ENCODE measurements around the gene SLC12A7.

Gene SLC12A7

GRCh38 chr5:1152771-1153282 is 41.0 kb upstream of the SLC12A7 start:
- Histone ChIP-seq H3K27ac (ENCODE audit: low read length) (no peak overlapping the region), H3K9me3 (ENCODE audit: control insufficient read depth, low read depth, low read length) (no peaks in the 10 kb centered on the region), H3K36me3 (ENCODE audit: control insufficient read depth, low read depth, low read length) (no peaks in the 10 kb centered on the region), H3K4me3 (ENCODE audit: low read length) (no peak overlapping the region), H3K4me1 (ENCODE audit: control insufficient read depth, low read depth, low read length) (no peaks in the 10 kb centered on the region), H3K9ac (ENCODE audit: low read length) (no peak overlapping the region), H3K27me3 (ENCODE audit: control insufficient read depth, insufficient read depth, low read length) (peaks cover 43% of the 10 kb centered on the region)

GRCh38 chr5:1152156-1152555 is 40.3 kb upstream of the SLC12A7 start:
- H3K4me3 ChIP-seq (ENCODE audit: low read length): no peak overlapping the region
- no peaks in the 10 kb centered on the region for H3K4me1 ChIP-seq (ENCODE audit: control insufficient read depth, low read depth, low read length)
- H3K27me3 ChIP-seq (ENCODE audit: control insufficient read depth, insufficient read depth, low read length): peaks cover 37% of the 10 kb centered on the region
- no peak overlapping the region for H3K9ac ChIP-seq (ENCODE audit: low read length)
- H3K27ac ChIP-seq (ENCODE audit: low read length): no peak overlapping the region
- H3K9me3 ChIP-seq (ENCODE audit: control insufficient read depth, low read depth, low read length): no peaks in the 10 kb centered on the region
- no peaks in the 10 kb centered on the region for H3K36me3 ChIP-seq (ENCODE audit: control insufficient read depth, low read depth, low read length)

DNA sequence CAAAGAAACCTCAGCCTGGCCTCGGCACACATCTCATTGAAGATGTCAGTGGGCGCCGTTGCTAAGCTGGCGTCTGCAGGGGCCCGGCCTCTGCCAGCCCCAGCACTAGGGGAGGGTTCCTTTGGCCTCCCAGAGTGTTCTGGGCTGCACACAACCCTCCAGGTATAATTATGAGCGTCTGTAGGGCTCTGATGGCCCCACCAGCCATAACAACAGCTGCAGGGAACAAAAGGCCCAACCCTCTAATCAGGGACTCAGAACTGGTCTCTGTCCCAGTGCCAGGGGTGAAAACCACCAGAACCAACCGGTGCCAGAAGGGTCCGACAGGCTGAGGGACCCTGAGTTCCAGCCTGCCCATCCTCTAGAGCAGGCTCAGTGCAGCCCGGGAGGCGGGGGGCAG is 39.5 kb upstream of the SLC12A7 start:
- no peak overlapping the region for H3K9ac ChIP-seq (ENCODE audit: low read length)
- H3K27me3 ChIP-seq (ENCODE audit: control insufficient read depth, insufficient read depth, low read length): peaks cover 28% of the 10 kb centered on the region
- no peaks in the 10 kb centered on the region for H3K36me3 ChIP-seq (ENCODE audit: control insufficient read depth, low read depth, low read length)
- no peak overlapping the region for H3K27ac ChIP-seq (ENCODE audit: low read length)
- H3K4me1 ChIP-seq (ENCODE audit: control insufficient read depth, low read depth, low read length): no peaks in the 10 kb centered on the region
- no peaks in the 10 kb centered on the region for H3K9me3 ChIP-seq (ENCODE audit: control insufficient read depth, low read depth, low read length)
- no peak overlapping the region for H3K4me3 ChIP-seq (ENCODE audit: low read length)

DNA sequence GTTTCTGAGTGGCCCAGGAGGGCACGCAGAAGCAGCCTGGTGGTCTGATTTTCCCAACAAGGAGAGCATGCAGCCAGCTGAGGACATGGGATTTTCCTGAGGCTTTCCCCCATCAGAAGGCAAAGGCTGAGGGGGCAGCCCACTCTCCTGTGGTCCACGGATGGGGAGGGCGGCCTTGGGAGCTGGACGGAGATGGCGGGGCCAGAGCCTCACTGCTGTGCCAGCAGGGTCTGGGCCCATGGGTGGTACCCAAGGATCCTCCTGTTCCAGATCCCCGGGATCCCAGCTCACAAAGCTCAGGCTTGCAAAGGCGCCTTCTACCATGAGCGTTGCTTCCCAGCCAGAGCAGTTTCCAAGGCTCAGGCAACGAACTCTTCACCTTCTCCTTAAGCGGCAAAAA is 39.0 kb upstream of the SLC12A7 start:
- H3K9me3 ChIP-seq (ENCODE audit: control insufficient read depth, low read depth, low read length): no peaks in the 10 kb centered on the region
- peaks cover 24% of the 10 kb centered on the region for H3K27me3 ChIP-seq (ENCODE audit: control insufficient read depth, insufficient read depth, low read length)
- no peaks in the 10 kb centered on the region for H3K36me3 ChIP-seq (ENCODE audit: control insufficient read depth, low read depth, low read length)
- H3K4me3 ChIP-seq (ENCODE audit: low read length): no peak overlapping the region
- H3K27ac ChIP-seq (ENCODE audit: low read length): no peak overlapping the region
- no peak overlapping the region for H3K9ac ChIP-seq (ENCODE audit: low read length)
- H3K4me1 ChIP-seq (ENCODE audit: control insufficient read depth, low read depth, low read length): no peaks in the 10 kb centered on the region

DNA sequence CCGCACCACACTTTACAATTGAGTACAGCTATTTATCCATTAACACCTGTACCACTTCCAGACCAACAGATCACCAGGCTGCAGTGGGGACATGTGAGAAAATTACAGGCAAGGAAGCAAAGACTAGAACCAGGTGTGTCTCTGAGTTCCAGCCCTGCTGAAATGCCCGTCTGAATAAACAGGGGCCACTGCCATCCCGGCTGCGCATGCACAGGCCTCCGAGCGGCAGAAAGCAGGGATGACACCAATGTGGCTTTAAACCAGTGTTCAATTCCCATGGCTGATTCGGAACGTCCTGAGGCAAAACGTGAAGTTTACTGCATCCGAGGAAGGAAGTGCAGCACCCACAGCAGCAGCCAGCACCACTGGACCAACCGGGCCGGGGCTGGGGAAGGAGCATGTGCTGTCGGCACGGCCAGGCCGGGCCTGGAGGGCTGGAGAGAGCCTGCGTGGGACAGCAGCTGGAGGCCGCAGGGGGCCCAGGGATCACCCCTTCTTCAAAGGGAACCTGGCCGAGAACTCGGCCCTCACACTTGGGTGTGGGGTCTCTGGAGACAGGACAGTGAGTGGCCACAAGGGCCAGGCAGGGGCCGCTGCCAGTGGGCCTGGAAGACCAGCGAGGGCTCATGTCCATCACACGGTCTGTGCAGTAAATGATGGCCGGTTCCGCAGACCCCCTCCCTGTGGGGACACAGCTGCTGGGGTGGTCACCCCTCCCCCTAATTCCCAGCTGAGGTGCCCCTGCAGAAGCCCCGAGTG is 33.0 kb upstream of the SLC12A7 start:
- Histone ChIP-seq H3K9ac (ENCODE audit: low read length) (no peak overlapping the region), H3K4me1 (ENCODE audit: control insufficient read depth, low read depth, low read length) (peaks cover 3% of the 10 kb centered on the region), H3K27me3 (ENCODE audit: control insufficient read depth, insufficient read depth, low read length) (no peaks in the 10 kb centered on the region), H3K27ac (ENCODE audit: low read length) (no peak overlapping the region), H3K36me3 (ENCODE audit: control insufficient read depth, low read depth, low read length) (no peaks in the 10 kb centered on the region), H3K4me3 (ENCODE audit: low read length) (no peak overlapping the region), H3K9me3 (ENCODE audit: control insufficient read depth, low read depth, low read length) (no peaks in the 10 kb centered on the region)

DNA sequence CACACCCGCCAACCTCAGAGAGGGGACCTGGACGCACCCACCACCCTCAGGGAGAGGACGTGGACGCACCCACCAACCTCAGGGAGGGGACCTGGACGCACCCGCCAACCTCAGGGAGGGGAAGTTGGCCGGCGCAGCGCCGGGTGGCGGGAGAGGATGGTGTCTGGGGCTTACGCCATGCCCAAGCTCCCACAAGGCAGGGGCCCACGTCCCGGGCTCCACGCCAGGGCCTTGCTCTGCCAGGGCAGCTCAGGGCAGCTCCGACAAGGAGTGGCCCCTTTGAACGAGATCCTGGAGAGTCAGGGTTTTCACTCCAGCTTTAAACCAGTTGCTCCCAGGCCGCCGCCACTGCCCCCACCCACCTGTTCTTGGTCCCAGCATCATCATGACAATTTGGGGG is 32.2 kb upstream of the SLC12A7 start:
- peaks cover 3% of the 10 kb centered on the region for H3K4me1 ChIP-seq (ENCODE audit: control insufficient read depth, low read depth, low read length)
- H3K4me3 ChIP-seq (ENCODE audit: low read length): no peak overlapping the region
- no peak overlapping the region for H3K9ac ChIP-seq (ENCODE audit: low read length)
- H3K27ac ChIP-seq (ENCODE audit: low read length): no peak overlapping the region
- H3K36me3 ChIP-seq (ENCODE audit: control insufficient read depth, low read depth, low read length): no peaks in the 10 kb centered on the region
- no peaks in the 10 kb centered on the region for H3K9me3 ChIP-seq (ENCODE audit: control insufficient read depth, low read depth, low read length)
- no peaks in the 10 kb centered on the region for H3K27me3 ChIP-seq (ENCODE audit: control insufficient read depth, insufficient read depth, low read length)

GRCh38 chr5:1143670-1143951 is 31.7 kb upstream of the SLC12A7 start:
- no peak overlapping the region for H3K4me3 ChIP-seq (ENCODE audit: low read length)
- no peaks in the 10 kb centered on the region for H3K9me3 ChIP-seq (ENCODE audit: control insufficient read depth, low read depth, low read length)
- H3K36me3 ChIP-seq (ENCODE audit: control insufficient read depth, low read depth, low read length): no peaks in the 10 kb centered on the region
- no peak overlapping the region for H3K9ac ChIP-seq (ENCODE audit: low read length)
- H3K27ac ChIP-seq (ENCODE audit: low read length): no peak overlapping the region
- peaks cover 3% of the 10 kb centered on the region for H3K4me1 ChIP-seq (ENCODE audit: control insufficient read depth, low read depth, low read length)
- H3K27me3 ChIP-seq (ENCODE audit: control insufficient read depth, insufficient read depth, low read length): no peaks in the 10 kb centered on the region

DNA sequence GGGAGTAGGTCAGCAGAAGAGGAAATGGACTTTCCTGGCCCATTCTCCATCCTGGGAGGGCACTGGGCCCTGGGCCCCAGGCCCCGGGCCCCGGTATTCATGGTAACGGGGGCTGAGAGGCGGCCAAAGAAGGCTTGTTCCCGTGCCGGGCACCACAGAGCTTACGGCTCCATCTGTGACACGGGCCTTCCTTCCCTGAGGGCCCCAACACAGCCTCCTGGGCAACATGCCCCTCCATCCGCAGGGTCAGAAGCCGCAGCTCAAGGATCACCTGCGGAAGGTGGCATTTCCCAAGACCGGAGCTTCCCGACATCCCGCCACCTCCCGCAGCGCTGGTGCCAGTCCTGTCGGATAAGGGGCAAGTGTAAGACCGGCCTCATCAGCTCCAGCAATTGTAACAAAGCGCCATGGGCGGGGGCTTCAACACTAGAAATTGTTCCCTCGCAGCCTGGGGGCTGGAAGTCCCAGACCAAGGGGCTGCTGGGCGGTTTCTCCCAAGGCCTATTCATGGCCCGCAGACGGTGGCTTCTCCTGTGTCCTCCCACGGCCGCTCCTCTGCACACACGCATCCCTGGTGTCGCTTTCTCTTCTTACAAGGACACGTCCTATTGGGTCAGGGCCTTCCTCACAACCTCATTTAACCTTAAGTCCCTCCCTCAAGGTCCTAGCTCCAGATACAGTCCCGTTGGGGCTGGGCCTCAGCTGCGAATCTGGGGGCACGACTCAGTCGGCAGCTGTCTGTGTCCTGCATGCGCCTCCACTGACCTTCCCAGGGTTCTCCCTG is 31.2 kb upstream of the SLC12A7 start:
- Histone ChIP-seq H3K36me3 (ENCODE audit: control insufficient read depth, low read depth, low read length) (no peaks in the 10 kb centered on the region), H3K4me1 (ENCODE audit: control insufficient read depth, low read depth, low read length) (peaks cover 3% of the 10 kb centered on the region), H3K4me3 (ENCODE audit: low read length) (no peak overlapping the region), H3K27ac (ENCODE audit: low read length) (no peak overlapping the region), H3K27me3 (ENCODE audit: control insufficient read depth, insufficient read depth, low read length) (no peaks in the 10 kb centered on the region), H3K9me3 (ENCODE audit: control insufficient read depth, low read depth, low read length) (no peaks in the 10 kb centered on the region), H3K9ac (ENCODE audit: low read length) (no peak overlapping the region)

- H3K27me3 ChIP-seq (ENCODE audit: control insufficient read depth, insufficient read depth, low read length): no peaks in the 10 kb centered on the region
- H3K36me3 ChIP-seq (ENCODE audit: control insufficient read depth, low read depth, low read length): no peaks in the 10 kb centered on the region
- no peak overlapping the region for H3K9ac ChIP-seq (ENCODE audit: low read length)
- no peaks in the 10 kb centered on the region for H3K9me3 ChIP-seq (ENCODE audit: control insufficient read depth, low read depth, low read length)
- H3K4me1 ChIP-seq (ENCODE audit: control insufficient read depth, low read depth, low read length): peaks cover 3% of the 10 kb centered on the region
- H3K27ac ChIP-seq (ENCODE audit: low read length): no peak overlapping the region
- no peak overlapping the region for H3K4me3 ChIP-seq (ENCODE audit: low read length)
Observed at GRCh38 chr5:1141834-1142233, 30.0 kb upstream of the SLC12A7 start.

DNA sequence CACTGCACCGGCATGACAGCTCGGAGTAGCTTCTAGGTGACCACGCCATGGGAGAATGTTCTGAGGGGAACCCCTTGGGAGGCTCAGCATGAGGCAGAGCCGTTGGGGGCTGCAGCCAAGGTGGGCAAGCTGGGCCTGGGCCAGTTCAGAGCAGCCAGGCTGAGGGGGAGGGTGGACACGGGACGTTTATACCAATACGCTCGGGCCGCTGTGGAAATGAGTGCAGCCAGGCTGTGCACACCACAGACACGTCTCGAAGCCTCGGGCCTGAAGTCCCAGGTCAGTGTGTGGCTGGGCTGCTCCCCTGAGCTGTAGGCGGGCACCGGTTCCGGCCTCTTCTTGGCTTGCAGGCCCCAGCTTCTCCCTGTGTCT is 28.9 kb upstream of the SLC12A7 start:
- Histone ChIP-seq H3K36me3 (ENCODE audit: control insufficient read depth, low read depth, low read length) (no peaks in the 10 kb centered on the region), H3K4me1 (ENCODE audit: control insufficient read depth, low read depth, low read length) (peaks cover 3% of the 10 kb centered on the region), H3K4me3 (ENCODE audit: low read length) (no peak overlapping the region), H3K27me3 (ENCODE audit: control insufficient read depth, insufficient read depth, low read length) (no peaks in the 10 kb centered on the region), H3K27ac (ENCODE audit: low read length) (no peak overlapping the region), H3K9me3 (ENCODE audit: control insufficient read depth, low read depth, low read length) (no peaks in the 10 kb centered on the region), H3K9ac (ENCODE audit: low read length) (no peak overlapping the region)

DNA sequence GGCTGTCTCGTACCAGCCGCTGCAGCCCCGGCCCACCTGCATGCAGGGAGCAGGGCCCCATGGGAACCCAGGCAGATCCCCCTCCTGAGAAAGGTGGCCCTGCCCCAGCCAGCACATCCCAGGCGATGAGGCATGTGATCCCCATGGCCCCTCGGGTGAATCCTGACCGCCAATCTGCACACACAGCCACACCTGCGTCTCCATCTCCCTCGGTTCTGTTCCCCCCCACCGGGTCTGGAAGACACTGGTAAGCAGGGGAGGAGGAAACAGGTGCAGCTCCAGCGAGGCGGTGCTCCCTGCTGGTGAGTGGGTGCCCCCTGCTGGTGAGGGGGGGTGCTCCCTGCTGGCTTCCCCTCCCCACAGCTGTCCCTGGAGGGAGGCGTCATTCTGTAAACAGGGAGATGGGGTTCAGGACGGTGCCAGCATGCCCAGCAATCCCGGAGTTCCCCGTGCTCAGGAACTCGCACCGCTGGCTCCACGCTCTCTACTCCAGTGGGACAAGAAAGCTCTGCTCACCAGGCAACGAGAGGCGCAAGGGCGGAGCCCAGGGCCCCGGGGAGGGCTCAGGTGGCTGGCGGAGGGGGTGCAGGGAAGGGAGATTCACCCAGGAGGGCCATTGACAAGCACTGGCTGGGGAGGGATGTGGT is 28.4 kb upstream of the SLC12A7 start:
- no peak overlapping the region for H3K4me3 ChIP-seq (ENCODE audit: low read length)
- H3K9me3 ChIP-seq (ENCODE audit: control insufficient read depth, low read depth, low read length): no peaks in the 10 kb centered on the region
- peaks cover 3% of the 10 kb centered on the region for H3K4me1 ChIP-seq (ENCODE audit: control insufficient read depth, low read depth, low read length)
- no peaks in the 10 kb centered on the region for H3K27me3 ChIP-seq (ENCODE audit: control insufficient read depth, insufficient read depth, low read length)
- H3K27ac ChIP-seq (ENCODE audit: low read length): no peak overlapping the region
- no peak overlapping the region for H3K9ac ChIP-seq (ENCODE audit: low read length)
- H3K36me3 ChIP-seq (ENCODE audit: control insufficient read depth, low read depth, low read length): no peaks in the 10 kb centered on the region

All from iPS-18a (cell line).